ENCODE measurements around the gene PDCD5.
"Not testable (repeated sequence)": the region's sequence is repeated elsewhere in the genome, so short reads cannot be mapped to it uniquely, and the experiment has no call there.

The PDCD5 gene

DNA sequence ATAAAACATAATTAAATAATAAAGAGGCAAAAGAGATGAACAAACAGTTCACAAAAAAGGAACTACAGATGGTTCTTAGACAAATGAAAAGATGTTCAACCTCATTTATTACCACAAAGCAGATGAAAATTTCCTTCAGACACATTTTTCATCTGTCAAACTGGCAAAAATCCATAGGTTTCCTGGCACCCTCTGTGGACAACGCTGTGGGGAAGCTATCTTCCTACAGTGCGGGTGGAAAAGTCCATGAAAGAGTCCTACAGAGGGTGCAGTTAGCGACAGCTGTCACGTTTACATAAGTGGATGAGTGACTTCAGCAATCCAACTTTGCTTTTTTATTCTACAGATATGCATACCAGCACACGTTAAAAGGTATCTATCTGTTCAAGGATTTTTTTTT, 30.3 kb upstream of the PDCD5 start:
- Histone ChIP-seq H3K4me3 (ENCODE audit: low read length in 2 of 2) (no peak overlapping the region), H3K27ac (ENCODE audit: low read depth in 2 of 2, low read length in 2 of 2) (no peak overlapping the region), H3K27me3 (ENCODE audit: control insufficient read depth in 2 of 2, insufficient read depth in 2 of 2, low read length in 2 of 2) (no peaks in the 10 kb centered on the region), H3K9ac (ENCODE audit: low read depth in 1 of 2, low read length in 2 of 2) (no peak overlapping the region), H3K36me3 (ENCODE audit: control insufficient read depth in 2 of 2, insufficient read depth in 2 of 2, low read length in 2 of 2) (no peaks in the 10 kb centered on the region), H3K4me1 (ENCODE audit: control insufficient read depth in 2 of 2, insufficient read depth in 2 of 2, low read length in 2 of 2) (no peaks in the 10 kb centered on the region), H3K9me3 (ENCODE audit: control insufficient read depth in 2 of 2, low read length in 2 of 2) (no peaks in the 10 kb centered on the region)

- no peaks in the 10 kb centered on the region for H3K4me1 ChIP-seq (ENCODE audit: control insufficient read depth in 2 of 2, insufficient read depth in 2 of 2, low read length in 2 of 2)
- H3K9me3 ChIP-seq (ENCODE audit: control insufficient read depth in 2 of 2, low read length in 2 of 2), result no peaks in the 10 kb centered on the region
- no peaks in the 10 kb centered on the region for H3K36me3 ChIP-seq (ENCODE audit: control insufficient read depth in 2 of 2, insufficient read depth in 2 of 2, low read length in 2 of 2)
- H3K27me3 ChIP-seq (ENCODE audit: control insufficient read depth in 2 of 2, insufficient read depth in 2 of 2, low read length in 2 of 2), result no peaks in the 10 kb centered on the region
- H3K27ac ChIP-seq (ENCODE audit: low read depth in 2 of 2, low read length in 2 of 2), result no peak overlapping the region
- H3K9ac ChIP-seq (ENCODE audit: low read depth in 1 of 2, low read length in 2 of 2), result no peak overlapping the region
- H3K4me3 ChIP-seq (ENCODE audit: low read length in 2 of 2), result no peak overlapping the region
Measured at GRCh38 chr19:32555786-32556185, 25.2 kb upstream of the PDCD5 start.

DNA sequence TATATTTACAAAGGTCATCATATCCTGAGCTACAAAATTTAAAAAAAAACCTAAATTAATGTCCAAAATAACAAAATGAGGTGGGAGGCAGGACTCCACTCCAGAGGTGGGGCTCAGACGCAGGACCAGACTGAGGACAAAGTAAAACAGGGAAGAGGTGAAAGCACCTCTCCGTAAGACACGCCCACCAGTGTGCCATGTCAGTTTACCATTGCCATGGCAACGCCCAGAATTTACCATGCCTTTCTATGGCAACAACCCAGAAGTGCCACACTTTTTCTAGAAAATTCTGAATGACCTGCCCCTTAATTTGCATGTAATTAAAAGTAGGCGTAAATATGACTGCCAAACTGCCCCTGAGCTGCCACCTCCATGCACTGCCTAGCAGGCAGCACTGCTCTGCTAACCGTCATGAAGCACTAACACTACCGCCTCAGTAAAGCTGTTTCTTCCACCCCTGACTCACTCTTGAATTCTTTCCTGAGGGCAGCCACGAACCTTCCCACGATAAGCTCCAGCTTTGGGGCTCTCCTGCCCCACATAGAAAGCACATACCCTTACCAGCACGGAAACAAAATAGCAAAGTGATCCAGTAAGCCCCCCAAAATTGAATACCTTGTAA, 22.3 kb upstream of the PDCD5 start:
- no peaks in the 10 kb centered on the region for H3K9me3 ChIP-seq (ENCODE audit: control insufficient read depth in 2 of 2, low read length in 2 of 2)
- H3K4me3 ChIP-seq (ENCODE audit: low read length in 2 of 2), result no peak overlapping the region
- H3K27ac ChIP-seq (ENCODE audit: low read depth in 2 of 2, low read length in 2 of 2), result no peak overlapping the region
- H3K36me3 ChIP-seq (ENCODE audit: control insufficient read depth in 2 of 2, insufficient read depth in 2 of 2, low read length in 2 of 2), result no peaks in the 10 kb centered on the region
- no peaks in the 10 kb centered on the region for H3K27me3 ChIP-seq (ENCODE audit: control insufficient read depth in 2 of 2, insufficient read depth in 2 of 2, low read length in 2 of 2)
- no peak overlapping the region for H3K9ac ChIP-seq (ENCODE audit: low read depth in 1 of 2, low read length in 2 of 2)
- no peaks in the 10 kb centered on the region for H3K4me1 ChIP-seq (ENCODE audit: control insufficient read depth in 2 of 2, insufficient read depth in 2 of 2, low read length in 2 of 2)

DNA sequence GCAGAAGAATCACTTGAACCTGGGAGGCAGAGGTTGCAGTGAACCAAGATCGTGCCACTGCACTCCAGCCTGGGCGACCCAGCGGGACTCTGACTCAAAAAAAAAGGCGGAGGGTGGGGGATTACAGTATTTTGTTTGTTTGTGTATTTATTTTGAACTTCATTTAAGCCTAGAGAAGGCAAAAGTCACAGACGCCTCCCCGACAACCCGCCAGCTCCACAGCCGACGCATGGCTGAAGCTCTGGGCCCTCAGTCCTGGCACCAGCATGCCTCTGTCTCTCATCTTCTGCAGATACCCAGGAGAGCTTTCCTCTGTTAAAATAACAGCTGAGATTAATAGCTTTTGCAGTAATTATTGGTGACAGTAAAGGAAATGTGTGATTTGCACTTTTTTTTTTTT, 17.2 kb upstream of the PDCD5 start:
- H3K36me3 ChIP-seq (ENCODE audit: control insufficient read depth in 2 of 2, insufficient read depth in 2 of 2, low read length in 2 of 2), result no peaks in the 10 kb centered on the region
- H3K4me1 ChIP-seq (ENCODE audit: control insufficient read depth in 2 of 2, insufficient read depth in 2 of 2, low read length in 2 of 2), result no peaks in the 10 kb centered on the region
- no peak overlapping the region for H3K27ac ChIP-seq (ENCODE audit: low read depth in 2 of 2, low read length in 2 of 2)
- no peak overlapping the region for H3K4me3 ChIP-seq (ENCODE audit: low read length in 2 of 2)
- no peak overlapping the region for H3K9ac ChIP-seq (ENCODE audit: low read depth in 1 of 2, low read length in 2 of 2)
- no peaks in the 10 kb centered on the region for H3K9me3 ChIP-seq (ENCODE audit: control insufficient read depth in 2 of 2, low read length in 2 of 2)
- H3K27me3 ChIP-seq (ENCODE audit: control insufficient read depth in 2 of 2, insufficient read depth in 2 of 2, low read length in 2 of 2), result peaks cover 0 to 3% of the 10 kb centered on the region in 2 donors

DNA sequence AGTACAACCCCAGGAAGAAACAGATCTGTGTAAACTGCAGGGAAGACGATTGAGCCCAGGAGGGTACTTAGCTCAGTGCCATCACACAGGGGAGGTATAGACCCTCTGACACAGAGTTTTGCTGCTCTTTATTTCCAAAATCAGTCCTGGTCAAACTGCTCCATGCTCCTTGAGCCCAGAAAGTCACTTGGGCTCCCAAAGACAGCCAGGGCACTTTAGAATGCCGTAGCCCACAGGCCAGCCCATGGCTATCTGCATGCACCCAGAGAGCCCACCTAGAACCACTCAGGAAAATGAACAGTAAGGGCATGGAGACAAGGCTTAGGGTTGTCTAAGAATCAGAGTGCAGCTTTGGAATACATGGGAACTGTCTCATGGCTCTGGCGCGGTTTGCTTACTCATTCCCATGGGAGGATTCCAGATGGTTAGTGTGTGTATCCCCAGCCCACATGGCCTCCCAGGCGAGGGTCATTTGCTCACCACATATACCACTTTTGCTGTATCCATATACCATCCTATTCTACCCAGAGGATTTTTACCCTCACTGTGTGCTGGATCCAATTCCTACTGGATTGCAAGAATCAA, 14.7 kb upstream of the PDCD5 start:
- no peak overlapping the region for H3K4me3 ChIP-seq (ENCODE audit: low read length in 2 of 2)
- H3K9me3 ChIP-seq (ENCODE audit: control insufficient read depth in 2 of 2, low read length in 2 of 2), result no peaks in the 10 kb centered on the region
- no peaks in the 10 kb centered on the region for H3K4me1 ChIP-seq (ENCODE audit: control insufficient read depth in 2 of 2, insufficient read depth in 2 of 2, low read length in 2 of 2)
- no peaks in the 10 kb centered on the region for H3K36me3 ChIP-seq (ENCODE audit: control insufficient read depth in 2 of 2, insufficient read depth in 2 of 2, low read length in 2 of 2)
- H3K9ac ChIP-seq (ENCODE audit: low read depth in 1 of 2, low read length in 2 of 2), result no peak overlapping the region
- H3K27me3 ChIP-seq (ENCODE audit: control insufficient read depth in 2 of 2, insufficient read depth in 2 of 2, low read length in 2 of 2), result peaks cover 0 to 3% of the 10 kb centered on the region in 2 donors
- no peak overlapping the region for H3K27ac ChIP-seq (ENCODE audit: low read depth in 2 of 2, low read length in 2 of 2)

- H3K4me3 ChIP-seq (ENCODE audit: low read length in 2 of 2), result no peak overlapping the region
- H3K4me1 ChIP-seq (ENCODE audit: control insufficient read depth in 2 of 2, insufficient read depth in 2 of 2, low read length in 2 of 2), result no peaks in the 10 kb centered on the region
- peaks cover 0 to 3% of the 10 kb centered on the region in 2 donors for H3K27me3 ChIP-seq (ENCODE audit: control insufficient read depth in 2 of 2, insufficient read depth in 2 of 2, low read length in 2 of 2)
- H3K9me3 ChIP-seq (ENCODE audit: control insufficient read depth in 2 of 2, low read length in 2 of 2), result no peaks in the 10 kb centered on the region
- H3K36me3 ChIP-seq (ENCODE audit: control insufficient read depth in 2 of 2, insufficient read depth in 2 of 2, low read length in 2 of 2), result no peaks in the 10 kb centered on the region
- H3K9ac ChIP-seq (ENCODE audit: low read depth in 1 of 2, low read length in 2 of 2), result no peak overlapping the region
- H3K27ac ChIP-seq (ENCODE audit: low read depth in 2 of 2, low read length in 2 of 2), result no peak overlapping the region
Measured at GRCh38 chr19:32567486-32567885, 13.5 kb upstream of the PDCD5 start.

DNA sequence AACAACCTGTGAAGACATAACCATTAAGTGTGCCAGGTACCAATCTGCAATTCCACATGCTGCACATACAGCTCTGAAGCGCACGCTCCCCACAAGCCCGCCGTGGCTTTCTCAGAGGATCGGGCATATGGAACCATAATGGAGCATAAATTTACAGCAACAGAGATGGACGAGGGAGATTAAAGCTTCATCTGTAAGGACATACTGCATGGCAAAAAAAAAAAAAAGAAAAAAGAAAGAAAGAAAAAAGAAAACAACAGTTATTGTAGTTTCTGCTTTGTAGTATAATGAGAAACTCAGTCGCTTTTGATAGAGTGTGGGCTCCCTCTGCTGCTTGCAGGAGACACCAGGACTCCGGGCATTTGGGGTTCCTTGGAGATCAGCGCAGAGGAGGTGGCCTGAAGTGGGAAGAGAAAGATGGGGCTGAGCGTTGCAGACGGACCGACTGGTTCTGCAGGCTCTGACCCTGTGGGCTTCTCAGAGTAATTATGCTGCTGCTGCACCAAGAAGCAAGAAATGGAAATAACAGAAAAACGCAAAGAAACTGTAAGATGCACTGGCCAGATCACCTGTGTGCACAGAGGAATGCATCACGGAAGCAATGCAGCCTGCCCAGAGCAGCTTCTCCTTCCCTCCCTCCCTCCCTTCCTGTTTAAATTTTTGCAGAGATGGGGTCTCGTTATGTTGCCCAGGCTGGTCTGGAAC, 10.8 kb upstream of the PDCD5 start:
- H3K36me3 ChIP-seq (ENCODE audit: control insufficient read depth in 2 of 2, insufficient read depth in 2 of 2, low read length in 2 of 2), result no peaks in the 10 kb centered on the region
- H3K9ac ChIP-seq (ENCODE audit: low read depth in 1 of 2, low read length in 2 of 2), result no peak overlapping the region
- no peak overlapping the region for H3K4me3 ChIP-seq (ENCODE audit: low read length in 2 of 2)
- no peaks in the 10 kb centered on the region for H3K9me3 ChIP-seq (ENCODE audit: control insufficient read depth in 2 of 2, low read length in 2 of 2)
- H3K4me1 ChIP-seq (ENCODE audit: control insufficient read depth in 2 of 2, insufficient read depth in 2 of 2, low read length in 2 of 2), result no peaks in the 10 kb centered on the region
- H3K27me3 ChIP-seq (ENCODE audit: control insufficient read depth in 2 of 2, insufficient read depth in 2 of 2, low read length in 2 of 2), result peaks cover 0 to 3% of the 10 kb centered on the region in 2 donors
- H3K27ac ChIP-seq (ENCODE audit: low read depth in 2 of 2, low read length in 2 of 2), result no peak overlapping the region

DNA sequence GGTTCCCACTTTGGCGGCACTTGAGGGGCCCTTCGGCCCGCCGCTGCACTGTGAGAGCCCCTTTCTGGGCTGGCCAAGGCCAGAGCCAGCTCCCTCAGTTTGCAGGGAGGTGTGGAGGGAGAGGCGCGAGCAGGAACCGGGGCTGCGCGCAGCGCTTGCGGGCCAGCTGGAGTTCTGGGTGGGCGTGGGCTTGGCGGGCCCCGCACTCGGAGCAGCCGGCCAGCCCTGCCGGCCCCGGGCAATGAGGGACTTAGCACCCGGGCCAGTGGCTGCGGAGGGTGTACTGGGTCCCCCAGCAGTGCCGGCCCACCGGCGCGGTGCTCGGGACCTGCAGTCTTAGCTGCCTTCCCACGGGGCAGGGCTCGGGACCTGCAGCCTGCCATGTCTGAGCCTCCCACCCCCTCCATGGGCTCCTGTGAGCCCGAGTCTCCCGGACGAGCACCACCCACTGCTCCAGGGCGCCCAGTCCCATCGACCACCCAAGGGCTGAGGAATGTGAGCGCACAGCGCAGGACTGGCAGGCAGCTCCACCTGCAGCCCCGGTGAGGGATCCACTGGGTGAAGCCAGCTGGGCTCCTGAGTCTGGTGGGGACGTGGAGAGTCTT, 9.4 kb upstream of the PDCD5 start:
- H3K27ac ChIP-seq (ENCODE audit: low read depth in 2 of 2, low read length in 2 of 2); H3K4me1 ChIP-seq (ENCODE audit: control insufficient read depth in 2 of 2, insufficient read depth in 2 of 2, low read length in 2 of 2); H3K36me3 ChIP-seq (ENCODE audit: control insufficient read depth in 2 of 2, insufficient read depth in 2 of 2, low read length in 2 of 2); H3K4me3 ChIP-seq (ENCODE audit: low read length in 2 of 2); H3K9me3 ChIP-seq (ENCODE audit: control insufficient read depth in 2 of 2, low read length in 2 of 2); H3K27me3 ChIP-seq (ENCODE audit: control insufficient read depth in 2 of 2, insufficient read depth in 2 of 2, low read length in 2 of 2); H3K9ac ChIP-seq (ENCODE audit: low read depth in 1 of 2, low read length in 2 of 2): not testable (repeated sequence)

DNA sequence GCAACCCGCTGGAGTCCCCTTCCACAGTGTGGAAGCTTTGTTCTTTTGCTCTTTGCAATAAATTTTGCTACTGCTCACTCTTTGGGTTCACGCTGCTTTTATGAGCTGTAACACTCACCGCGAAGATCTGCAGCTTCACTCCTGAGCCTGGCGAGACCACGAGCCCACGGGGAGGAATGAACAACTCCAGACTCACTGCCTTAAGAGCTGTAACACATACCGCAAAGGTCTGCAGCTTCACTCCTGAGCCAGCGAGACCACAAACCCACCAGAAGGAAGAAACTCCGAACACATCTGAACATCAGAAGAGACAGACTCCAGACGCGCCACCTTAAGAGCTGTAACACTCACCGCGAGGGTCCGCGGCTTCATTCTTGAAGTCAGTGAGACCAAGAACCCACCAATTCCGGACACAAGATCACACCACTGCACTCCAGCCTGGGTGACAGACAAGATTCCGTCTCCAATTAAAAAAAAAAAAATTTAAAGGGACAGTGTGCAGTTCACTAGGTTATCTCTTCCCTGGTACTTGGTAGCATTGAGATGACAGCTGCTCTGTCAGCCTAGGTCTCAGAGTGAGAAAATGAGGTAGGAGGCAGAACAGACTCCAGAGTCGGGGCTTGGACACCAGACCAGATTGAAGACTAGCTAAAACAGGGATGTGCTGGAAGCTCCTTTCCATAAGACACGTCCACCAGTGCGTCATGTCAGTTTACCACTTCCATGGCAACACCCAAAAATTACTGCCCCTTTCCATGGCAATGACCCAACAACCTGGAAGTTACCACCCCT, 8.1 kb upstream of the PDCD5 start:
- H3K27ac ChIP-seq (ENCODE audit: low read depth in 2 of 2, low read length in 2 of 2); H3K36me3 ChIP-seq (ENCODE audit: control insufficient read depth in 2 of 2, insufficient read depth in 2 of 2, low read length in 2 of 2); H3K9me3 ChIP-seq (ENCODE audit: control insufficient read depth in 2 of 2, low read length in 2 of 2); H3K4me1 ChIP-seq (ENCODE audit: control insufficient read depth in 2 of 2, insufficient read depth in 2 of 2, low read length in 2 of 2); H3K27me3 ChIP-seq (ENCODE audit: control insufficient read depth in 2 of 2, insufficient read depth in 2 of 2, low read length in 2 of 2); H3K4me3 ChIP-seq (ENCODE audit: low read length in 2 of 2); H3K9ac ChIP-seq (ENCODE audit: low read depth in 1 of 2, low read length in 2 of 2): not testable (repeated sequence)

DNA sequence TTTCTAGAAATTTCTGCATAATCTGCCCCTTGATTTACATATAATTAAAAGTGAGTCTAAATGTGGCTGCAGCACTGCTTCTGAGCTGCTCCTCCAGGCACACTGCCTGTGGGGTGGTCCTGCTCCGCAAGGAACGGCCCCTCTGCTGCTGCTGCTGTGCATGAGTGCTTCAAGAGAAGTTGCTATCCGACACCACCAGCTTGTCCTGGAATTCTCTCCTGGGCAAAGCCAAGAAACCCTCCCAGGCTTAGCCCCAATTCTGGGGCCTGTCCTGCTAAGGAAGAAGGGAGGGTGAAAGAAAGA, 7.5 kb upstream of the PDCD5 start:
- Histone ChIP-seq H3K27ac (ENCODE audit: low read depth in 2 of 2, low read length in 2 of 2) (no peak overlapping the region), H3K9me3 (ENCODE audit: control insufficient read depth in 2 of 2, low read length in 2 of 2) (no peaks in the 10 kb centered on the region), H3K4me1 (ENCODE audit: control insufficient read depth in 2 of 2, insufficient read depth in 2 of 2, low read length in 2 of 2) (no peaks in the 10 kb centered on the region), H3K4me3 (ENCODE audit: low read length in 2 of 2) (no peak overlapping the region), H3K9ac (ENCODE audit: low read depth in 1 of 2, low read length in 2 of 2) (no peak overlapping the region), H3K36me3 (ENCODE audit: control insufficient read depth in 2 of 2, insufficient read depth in 2 of 2, low read length in 2 of 2) (no peaks in the 10 kb centered on the region), H3K27me3 (ENCODE audit: control insufficient read depth in 2 of 2, insufficient read depth in 2 of 2, low read length in 2 of 2) (no peaks in the 10 kb centered on the region)

All from mucosa of rectum (tissue), 2 donors.